ENCODE data around the gene SPTBN5. TPM values are rescaled to one million over a fixed set of nuclear protein-coding genes. Genes with fewer than 3 reads are reported as not detected.

The SPTBN5 gene
- total and polyA plus RNA-seq, 2 experiments from 2014 or later, result 0.57 to 1.1 TPM

DNA sequence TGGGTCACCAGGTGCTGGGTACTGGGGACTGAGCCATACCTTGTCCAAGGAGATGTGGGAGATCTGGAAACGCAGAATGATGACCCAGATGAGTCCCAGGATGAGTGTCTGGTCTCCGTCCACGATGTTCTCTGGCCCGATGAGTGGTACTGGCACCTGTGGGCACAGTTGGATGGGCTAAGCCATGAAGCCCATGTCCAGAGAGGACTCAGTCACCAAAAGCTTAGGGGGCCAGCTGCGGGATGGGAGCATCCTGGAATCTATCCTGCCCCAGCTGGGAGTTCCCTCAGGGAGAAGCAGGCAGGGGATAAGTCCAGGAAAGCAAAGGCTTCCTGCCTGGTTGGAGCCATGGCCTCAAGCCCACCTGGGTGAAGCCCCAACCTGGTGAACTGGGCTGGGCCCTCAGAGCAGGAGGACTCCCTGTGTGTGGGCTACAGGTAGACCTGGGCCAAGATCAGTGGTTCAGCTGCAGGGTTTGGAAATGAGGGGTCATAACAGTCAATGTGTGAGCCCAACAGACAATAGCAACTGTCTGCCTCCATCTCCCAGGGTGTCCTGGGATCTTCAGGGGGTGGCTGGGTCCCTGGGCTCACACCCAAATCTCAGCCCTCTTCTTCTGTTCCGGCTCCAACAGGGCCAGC lies 3.7 kb downstream of the SPTBN5 start:
- H3K9me2 ChIP-seq (ENCODE audit: insufficient read depth), result no peaks in the 10 kb centered on the region
- no peaks in the 10 kb centered on the region for H3K9me3 Mint-ChIP-seq
- H3F3A ChIP-seq (replicated peaks; ENCODE audit: low read depth), result no peaks in the 10 kb centered on the region
- H3K4me3 Mint-ChIP-seq, result no peak overlapping the region
- TF ChIP-seq, protein P1, sequence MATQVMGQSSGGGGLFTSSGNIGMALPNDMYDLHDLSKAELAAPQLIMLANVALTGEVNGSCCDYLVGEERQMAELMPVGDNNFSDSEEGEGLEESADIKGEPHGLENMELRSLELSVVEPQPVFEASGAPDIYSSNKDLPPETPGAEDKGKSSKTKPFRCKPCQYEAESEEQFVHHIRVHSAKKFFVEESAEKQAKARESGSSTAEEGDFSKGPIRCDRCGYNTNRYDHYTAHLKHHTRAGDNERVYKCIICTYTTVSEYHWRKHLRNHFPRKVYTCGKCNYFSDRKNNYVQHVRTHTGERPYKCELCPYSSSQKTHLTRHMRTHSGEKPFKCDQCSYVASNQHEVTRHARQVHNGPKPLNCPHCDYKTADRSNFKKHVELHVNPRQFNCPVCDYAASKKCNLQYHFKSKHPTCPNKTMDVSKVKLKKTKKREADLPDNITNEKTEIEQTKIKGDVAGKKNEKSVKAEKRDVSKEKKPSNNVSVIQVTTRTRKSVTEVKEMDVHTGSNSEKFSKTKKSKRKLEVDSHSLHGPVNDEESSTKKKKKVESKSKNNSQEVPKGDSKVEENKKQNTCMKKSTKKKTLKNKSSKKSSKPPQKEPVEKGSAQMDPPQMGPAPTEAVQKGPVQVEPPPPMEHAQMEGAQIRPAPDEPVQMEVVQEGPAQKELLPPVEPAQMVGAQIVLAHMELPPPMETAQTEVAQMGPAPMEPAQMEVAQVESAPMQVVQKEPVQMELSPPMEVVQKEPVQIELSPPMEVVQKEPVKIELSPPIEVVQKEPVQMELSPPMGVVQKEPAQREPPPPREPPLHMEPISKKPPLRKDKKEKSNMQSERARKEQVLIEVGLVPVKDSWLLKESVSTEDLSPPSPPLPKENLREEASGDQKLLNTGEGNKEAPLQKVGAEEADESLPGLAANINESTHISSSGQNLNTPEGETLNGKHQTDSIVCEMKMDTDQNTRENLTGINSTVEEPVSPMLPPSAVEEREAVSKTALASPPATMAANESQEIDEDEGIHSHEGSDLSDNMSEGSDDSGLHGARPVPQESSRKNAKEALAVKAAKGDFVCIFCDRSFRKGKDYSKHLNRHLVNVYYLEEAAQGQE (IDR thresholded peaks at IDR 0.05; ENCODE audit: unreplicated experiment), result no peak
- TF ChIP-seq EZH2phosphoT487 (IDR thresholded peaks at IDR 0.05; ENCODE audit: unreplicated experiment) (no peak), EZH2 (IDR thresholded peaks at IDR 0.05; ENCODE audit: low read depth, unreplicated experiment) (no peak), STAT1 (IDR thresholded peaks at IDR 0.05; ENCODE audit: unreplicated experiment) (no peak), JUNB (IDR thresholded peaks at IDR 0.05; ENCODE audit: unreplicated experiment) (no peak), POLR2AphosphoS5 (IDR thresholded peaks at IDR 0.05; ENCODE audit: low read depth) (no peak), NANOG (IDR thresholded peaks at IDR 0.05; ENCODE audit: borderline replicate concordance) (no peak)
- TF ChIP-seq, protein P2, sequence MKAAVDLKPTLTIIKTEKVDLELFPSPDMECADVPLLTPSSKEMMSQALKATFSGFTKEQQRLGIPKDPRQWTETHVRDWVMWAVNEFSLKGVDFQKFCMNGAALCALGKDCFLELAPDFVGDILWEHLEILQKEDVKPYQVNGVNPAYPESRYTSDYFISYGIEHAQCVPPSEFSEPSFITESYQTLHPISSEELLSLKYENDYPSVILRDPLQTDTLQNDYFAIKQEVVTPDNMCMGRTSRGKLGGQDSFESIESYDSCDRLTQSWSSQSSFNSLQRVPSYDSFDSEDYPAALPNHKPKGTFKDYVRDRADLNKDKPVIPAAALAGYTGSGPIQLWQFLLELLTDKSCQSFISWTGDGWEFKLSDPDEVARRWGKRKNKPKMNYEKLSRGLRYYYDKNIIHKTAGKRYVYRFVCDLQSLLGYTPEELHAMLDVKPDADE (IDR thresholded peaks at IDR 0.05), result no peak
- TF ChIP-seq, protein P3, sequence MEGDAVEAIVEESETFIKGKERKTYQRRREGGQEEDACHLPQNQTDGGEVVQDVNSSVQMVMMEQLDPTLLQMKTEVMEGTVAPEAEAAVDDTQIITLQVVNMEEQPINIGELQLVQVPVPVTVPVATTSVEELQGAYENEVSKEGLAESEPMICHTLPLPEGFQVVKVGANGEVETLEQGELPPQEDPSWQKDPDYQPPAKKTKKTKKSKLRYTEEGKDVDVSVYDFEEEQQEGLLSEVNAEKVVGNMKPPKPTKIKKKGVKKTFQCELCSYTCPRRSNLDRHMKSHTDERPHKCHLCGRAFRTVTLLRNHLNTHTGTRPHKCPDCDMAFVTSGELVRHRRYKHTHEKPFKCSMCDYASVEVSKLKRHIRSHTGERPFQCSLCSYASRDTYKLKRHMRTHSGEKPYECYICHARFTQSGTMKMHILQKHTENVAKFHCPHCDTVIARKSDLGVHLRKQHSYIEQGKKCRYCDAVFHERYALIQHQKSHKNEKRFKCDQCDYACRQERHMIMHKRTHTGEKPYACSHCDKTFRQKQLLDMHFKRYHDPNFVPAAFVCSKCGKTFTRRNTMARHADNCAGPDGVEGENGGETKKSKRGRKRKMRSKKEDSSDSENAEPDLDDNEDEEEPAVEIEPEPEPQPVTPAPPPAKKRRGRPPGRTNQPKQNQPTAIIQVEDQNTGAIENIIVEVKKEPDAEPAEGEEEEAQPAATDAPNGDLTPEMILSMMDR (conservative IDR thresholded peaks at IDR 0.05; ENCODE audit: low read depth in 2 of 2), result no peak
- TF ChIP-seq, protein P4, sequence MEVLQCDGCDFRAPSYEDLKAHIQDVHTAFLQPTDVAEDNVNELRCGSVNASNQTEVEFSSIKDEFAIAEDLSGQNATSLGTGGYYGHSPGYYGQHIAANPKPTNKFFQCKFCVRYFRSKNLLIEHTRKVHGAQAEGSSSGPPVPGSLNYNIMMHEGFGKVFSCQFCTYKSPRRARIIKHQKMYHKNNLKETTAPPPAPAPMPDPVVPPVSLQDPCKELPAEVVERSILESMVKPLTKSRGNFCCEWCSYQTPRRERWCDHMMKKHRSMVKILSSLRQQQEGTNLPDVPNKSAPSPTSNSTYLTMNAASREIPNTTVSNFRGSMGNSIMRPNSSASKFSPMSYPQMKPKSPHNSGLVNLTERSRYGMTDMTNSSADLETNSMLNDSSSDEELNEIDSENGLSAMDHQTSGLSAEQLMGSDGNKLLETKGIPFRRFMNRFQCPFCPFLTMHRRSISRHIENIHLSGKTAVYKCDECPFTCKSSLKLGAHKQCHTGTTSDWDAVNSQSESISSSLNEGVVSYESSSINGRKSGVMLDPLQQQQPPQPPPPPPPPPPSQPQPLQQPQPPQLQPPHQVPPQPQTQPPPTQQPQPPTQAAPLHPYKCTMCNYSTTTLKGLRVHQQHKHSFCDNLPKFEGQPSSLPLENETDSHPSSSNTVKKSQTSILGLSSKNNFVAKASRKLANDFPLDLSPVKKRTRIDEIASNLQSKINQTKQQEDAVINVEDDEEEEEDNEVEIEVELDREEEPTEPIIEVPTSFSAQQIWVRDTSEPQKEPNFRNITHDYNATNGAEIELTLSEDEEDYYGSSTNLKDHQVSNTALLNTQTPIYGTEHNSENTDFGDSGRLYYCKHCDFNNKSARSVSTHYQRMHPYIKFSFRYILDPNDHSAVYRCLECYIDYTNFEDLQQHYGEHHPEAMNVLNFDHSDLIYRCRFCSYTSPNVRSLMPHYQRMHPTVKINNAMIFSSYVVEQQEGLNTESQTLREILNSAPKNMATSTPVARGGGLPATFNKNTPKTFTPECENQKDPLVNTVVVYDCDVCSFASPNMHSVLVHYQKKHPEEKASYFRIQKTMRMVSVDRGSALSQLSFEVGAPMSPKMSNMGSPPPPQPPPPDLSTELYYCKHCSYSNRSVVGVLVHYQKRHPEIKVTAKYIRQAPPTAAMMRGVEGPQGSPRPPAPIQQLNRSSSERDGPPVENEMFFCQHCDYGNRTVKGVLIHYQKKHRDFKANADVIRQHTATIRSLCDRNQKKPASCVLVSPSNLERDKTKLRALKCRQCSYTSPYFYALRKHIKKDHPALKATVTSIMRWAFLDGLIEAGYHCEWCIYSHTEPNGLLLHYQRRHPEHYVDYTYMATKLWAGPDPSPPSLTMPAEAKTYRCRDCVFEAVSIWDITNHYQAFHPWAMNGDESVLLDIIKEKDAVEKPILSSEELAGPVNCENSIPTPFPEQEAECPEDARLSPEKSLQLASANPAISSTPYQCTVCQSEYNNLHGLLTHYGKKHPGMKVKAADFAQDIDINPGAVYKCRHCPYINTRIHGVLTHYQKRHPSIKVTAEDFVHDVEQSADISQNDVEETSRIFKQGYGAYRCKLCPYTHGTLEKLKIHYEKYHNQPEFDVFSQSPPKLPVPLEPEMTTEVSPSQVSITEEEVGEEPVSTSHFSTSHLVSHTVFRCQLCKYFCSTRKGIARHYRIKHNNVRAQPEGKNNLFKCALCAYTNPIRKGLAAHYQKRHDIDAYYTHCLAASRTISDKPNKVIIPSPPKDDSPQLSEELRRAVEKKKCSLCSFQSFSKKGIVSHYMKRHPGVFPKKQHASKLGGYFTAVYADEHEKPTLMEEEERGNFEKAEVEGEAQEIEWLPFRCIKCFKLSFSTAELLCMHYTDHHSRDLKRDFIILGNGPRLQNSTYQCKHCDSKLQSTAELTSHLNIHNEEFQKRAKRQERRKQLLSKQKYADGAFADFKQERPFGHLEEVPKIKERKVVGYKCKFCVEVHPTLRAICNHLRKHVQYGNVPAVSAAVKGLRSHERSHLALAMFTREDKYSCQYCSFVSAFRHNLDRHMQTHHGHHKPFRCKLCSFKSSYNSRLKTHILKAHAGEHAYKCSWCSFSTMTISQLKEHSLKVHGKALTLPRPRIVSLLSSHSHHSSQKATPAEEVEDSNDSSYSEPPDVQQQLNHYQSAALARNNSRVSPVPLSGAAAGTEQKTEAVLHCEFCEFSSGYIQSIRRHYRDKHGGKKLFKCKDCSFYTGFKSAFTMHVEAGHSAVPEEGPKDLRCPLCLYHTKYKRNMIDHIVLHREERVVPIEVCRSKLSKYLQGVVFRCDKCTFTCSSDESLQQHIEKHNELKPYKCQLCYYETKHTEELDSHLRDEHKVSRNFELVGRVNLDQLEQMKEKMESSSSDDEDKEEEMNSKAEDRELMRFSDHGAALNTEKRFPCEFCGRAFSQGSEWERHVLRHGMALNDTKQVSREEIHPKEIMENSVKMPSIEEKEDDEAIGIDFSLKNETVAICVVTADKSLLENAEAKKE (CRISPR knock-in tag; IDR thresholded peaks at IDR 0.05), result no peak
- H3K4me2 ChIP-seq, result no peak overlapping the region
- H3K27ac ChIP-seq (ENCODE audit: low read depth), result no peak overlapping the region
- H3K4me1 Mint-ChIP-seq, result no peaks in the 10 kb centered on the region
- peaks cover 5% of the 10 kb centered on the region for H3K27me3 Mint-ChIP-seq (ENCODE audit: insufficient read depth, low read depth, poor library complexity)
- H3K27me3 ChIP-seq (ENCODE audit: insufficient read depth), result no peaks in the 10 kb centered on the region
- no peak for DNase-seq (ENCODE audit: low spot score)
- H2AFZ ChIP-seq, result no peak overlapping the region
- no peaks in the 10 kb centered on the region for H3K36me3 ChIP-seq (ENCODE audit: insufficient read depth)
- no peak for ATAC-seq
- no peaks in the 10 kb centered on the region for H4K20me1 ChIP-seq (replicated peaks; ENCODE audit: insufficient read depth)
- no peak overlapping the region for H3K4me3 ChIP-seq
- no peaks in the 10 kb centered on the region for H3K79me2 ChIP-seq (replicated peaks; ENCODE audit: insufficient read depth)
- no peaks in the 10 kb centered on the region for H3K36me3 Mint-ChIP-seq (ENCODE audit: low read depth)
- H3K4me1 ChIP-seq (ENCODE audit: insufficient read depth), result no peaks in the 10 kb centered on the region
- H3K27ac Mint-ChIP-seq, result no peak overlapping the region
